ENCODE results near the gene C11orf98. TPM values are rescaled to one million over a fixed set of nuclear protein-coding genes. Genes with fewer than 3 reads are reported as not detected.

C11orf98 gene
- total and polyA plus RNA-seq, 12 donors = 25.8 to 210 (median 32.8) TPM

DNA sequence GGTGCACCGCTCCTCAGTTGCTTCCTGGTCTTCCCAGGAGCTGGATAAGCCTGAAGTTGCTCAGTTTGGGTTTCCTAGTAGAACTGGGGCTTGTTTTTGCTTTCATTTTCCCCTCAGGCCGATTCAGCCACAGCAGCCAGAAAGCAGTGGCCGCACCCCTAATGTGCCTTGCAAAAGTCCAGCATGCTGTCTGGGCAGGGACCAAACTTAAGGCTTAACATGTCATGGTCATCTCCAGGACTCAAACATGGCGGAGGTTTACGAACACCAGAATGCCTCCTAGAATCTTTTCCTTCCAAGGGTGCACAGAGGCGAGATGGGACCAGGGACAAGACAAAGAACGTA, 45.0 kb upstream of the C11orf98 start:
- Histone ChIP-seq H3K4me1 (peaks cover 26 to 75% (median 48%) of the 10 kb centered on the region in 9 donors), H3K27ac (peak overlapping the region; percentile 89 to 100 (median 98)), H3K4me3 (peak overlapping the region; percentile 47 to 75 (median 68)), H3K36me3 (peaks cover 0 to 50% (median 18%) of the 10 kb centered on the region in 9 donors), H3K27me3 (no peaks in the 10 kb centered on the region), H3K9me3 (no peaks in the 10 kb centered on the region)
- TF ChIP-seq, protein P1, sequence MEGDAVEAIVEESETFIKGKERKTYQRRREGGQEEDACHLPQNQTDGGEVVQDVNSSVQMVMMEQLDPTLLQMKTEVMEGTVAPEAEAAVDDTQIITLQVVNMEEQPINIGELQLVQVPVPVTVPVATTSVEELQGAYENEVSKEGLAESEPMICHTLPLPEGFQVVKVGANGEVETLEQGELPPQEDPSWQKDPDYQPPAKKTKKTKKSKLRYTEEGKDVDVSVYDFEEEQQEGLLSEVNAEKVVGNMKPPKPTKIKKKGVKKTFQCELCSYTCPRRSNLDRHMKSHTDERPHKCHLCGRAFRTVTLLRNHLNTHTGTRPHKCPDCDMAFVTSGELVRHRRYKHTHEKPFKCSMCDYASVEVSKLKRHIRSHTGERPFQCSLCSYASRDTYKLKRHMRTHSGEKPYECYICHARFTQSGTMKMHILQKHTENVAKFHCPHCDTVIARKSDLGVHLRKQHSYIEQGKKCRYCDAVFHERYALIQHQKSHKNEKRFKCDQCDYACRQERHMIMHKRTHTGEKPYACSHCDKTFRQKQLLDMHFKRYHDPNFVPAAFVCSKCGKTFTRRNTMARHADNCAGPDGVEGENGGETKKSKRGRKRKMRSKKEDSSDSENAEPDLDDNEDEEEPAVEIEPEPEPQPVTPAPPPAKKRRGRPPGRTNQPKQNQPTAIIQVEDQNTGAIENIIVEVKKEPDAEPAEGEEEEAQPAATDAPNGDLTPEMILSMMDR (IDR thresholded peaks at IDR 0.05) = no peak
- WGBS, 2 donors = 59 to 69% methylated on average over 7 of the region's 7 CpGs
- ATAC-seq (peak in 2 of 8 donors; percentile 1 to 5), DNase-seq (no peak)
- intact Hi-C loops (cut with DNase I) = no loop called here

DNA sequence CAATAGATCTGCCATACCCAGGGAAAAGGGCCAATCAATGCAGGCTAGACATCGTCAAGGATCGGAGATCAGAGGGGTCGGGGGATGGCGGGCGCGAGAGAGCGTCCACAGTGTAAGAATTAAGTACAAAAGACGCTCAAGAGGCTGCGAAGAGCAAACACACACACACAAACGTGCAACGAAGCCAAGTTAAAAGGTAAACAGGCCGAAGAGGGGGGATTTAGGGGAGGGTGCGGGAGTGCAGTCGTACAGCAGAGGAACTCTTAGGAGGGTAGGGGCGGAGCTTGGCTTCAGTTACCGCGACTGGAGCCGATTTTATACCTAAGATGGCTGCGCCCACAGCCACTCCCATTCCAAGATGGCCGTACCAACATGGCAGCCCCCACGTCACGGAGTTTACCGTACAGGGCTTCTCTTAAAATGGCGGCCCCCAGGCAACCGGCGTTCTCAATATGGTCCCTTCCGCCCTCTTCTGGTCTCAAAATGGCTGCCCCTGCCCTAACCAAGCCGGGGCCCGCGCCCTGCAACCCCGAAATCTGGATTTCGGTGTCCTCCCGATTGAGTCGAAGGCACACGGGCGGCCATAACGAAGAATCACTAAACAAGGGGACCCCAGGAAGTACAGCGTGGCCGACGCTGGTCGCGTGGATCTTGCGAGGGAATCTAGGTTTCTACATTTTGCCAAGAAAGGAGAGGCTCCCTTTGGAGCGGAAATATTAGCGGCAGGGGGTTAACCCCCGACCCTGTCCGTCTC, 44.4 kb upstream of the C11orf98 start:
- ATAC-seq (peak; percentile 80 to 92 (median 87)), DNase-seq (peak; percentile 95 to 99)
- 1% methylated on average over 47 of the region's 47 CpGs for WGBS, 2 donors
- Histone ChIP-seq H3K9me3 (no peaks in the 10 kb centered on the region), H3K4me3 (peak overlapping the region; percentile 47 to 75 (median 68)), H3K27me3 (no peaks in the 10 kb centered on the region), H3K27ac (peak overlapping the region; percentile 89 to 100 (median 98)), H3K4me1 (peaks cover 26 to 73% (median 49%) of the 10 kb centered on the region in 9 donors), H3K36me3 (peaks cover 0 to 44% (median 14%) of the 10 kb centered on the region in 9 donors)
- TF ChIP-seq, protein P1 (IDR thresholded peaks at IDR 0.05) = peak in 5 of 9 donors; percentile 15 to 46 (median 27)
- intact Hi-C loops (cut with DNase I) = loop anchor here in 3 of 10 donors (2.0 to 5.0 kb wide), 4 partner anchors 17 to 133 kb away; partner anchors contain the start of genes LBHD1 (in 2 of the 3), UQCC3 (in 2 of the 3), C11orf98 (in 1 of the 3) and CSKMT (in 1 of the 3)

DNA sequence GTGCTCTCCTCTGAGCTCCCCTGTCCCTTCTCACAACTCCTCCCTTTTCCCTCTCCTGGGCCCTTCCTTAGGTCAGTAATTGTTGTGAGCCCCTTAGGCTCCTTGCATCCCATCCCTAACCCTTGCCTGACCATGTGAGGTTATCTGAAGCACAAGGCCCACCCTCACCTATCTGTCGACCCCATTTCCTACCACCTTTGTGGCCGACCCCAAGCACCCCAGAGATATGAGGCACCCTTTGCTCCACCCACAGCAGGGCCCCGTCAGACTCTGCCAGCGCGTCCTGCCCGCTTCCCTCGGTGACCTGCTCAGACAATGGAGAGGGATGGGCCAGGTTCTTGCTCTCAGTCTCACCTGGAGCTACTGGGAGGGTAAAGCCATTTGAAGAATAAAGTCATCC, 43.8 kb upstream of the C11orf98 start:
- Histone ChIP-seq H3K4me1 (peaks cover 26 to 73% (median 48%) of the 10 kb centered on the region in 9 donors), H3K27me3 (no peaks in the 10 kb centered on the region), H3K4me3 (peak overlapping the region; percentile 43 to 75 (median 68)), H3K9me3 (no peaks in the 10 kb centered on the region), H3K36me3 (peaks cover 0 to 38% (median 11%) of the 10 kb centered on the region in 9 donors), H3K27ac (peak overlapping the region; percentile 44 to 100 (median 98))
- no peak for DNase-seq
- intact Hi-C loops (cut with DNase I) = loop anchor here in 3 of 10 donors (2.0 to 5.0 kb wide), 4 partner anchors 18 to 134 kb away; partner anchors contain the start of genes LBHD1 (in 2 of the 3), UQCC3 (in 2 of the 3), C11orf98 (in 1 of the 3) and CSKMT (in 1 of the 3)
- TF ChIP-seq, protein P1 (IDR thresholded peaks at IDR 0.05) = no peak
- WGBS, 2 donors = 4% methylated on average over 7 of the region's 7 CpGs
- peak in 3 of 8 donors; percentile 1 to 8 (median 1) for ATAC-seq

DNA sequence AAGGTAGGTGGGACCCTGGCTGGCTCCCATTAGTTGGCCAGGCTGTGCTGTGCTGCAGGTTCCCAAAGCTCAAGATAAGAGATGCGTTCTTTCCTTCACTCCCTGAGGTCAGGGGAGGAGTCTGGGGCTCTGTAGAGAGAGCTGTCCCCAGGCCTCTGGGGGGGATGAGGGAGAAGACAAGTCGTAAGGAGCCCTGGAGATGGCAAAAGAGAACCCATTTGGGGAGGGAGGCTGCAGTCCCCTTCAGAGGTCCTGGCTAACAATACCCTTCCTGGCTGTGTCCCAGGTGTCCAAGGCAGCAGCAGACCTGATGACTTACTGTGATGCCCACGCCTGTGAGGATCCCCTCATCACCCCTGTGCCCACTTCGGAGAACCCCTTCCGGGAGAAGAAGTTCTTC, 43.4 kb upstream of the C11orf98 start:
- intact Hi-C loops (cut with DNase I) = loop anchor here in 3 of 10 donors (2.0 to 5.0 kb wide), 4 partner anchors 18 to 134 kb away; partner anchors contain the start of genes LBHD1 (in 2 of the 3), UQCC3 (in 2 of the 3), C11orf98 (in 1 of the 3) and CSKMT (in 1 of the 3)
- Histone ChIP-seq H3K9me3 (no peaks in the 10 kb centered on the region), H3K4me1 (peaks cover 26 to 73% (median 45%) of the 10 kb centered on the region in 9 donors), H3K36me3 (peaks cover 0 to 34% (median 7%) of the 10 kb centered on the region in 9 donors), H3K4me3 (peak overlapping the region in 8 of 10 donors; percentile 47 to 75 (median 70)), H3K27ac (peak overlapping the region in 8 of 10 donors; percentile 22 to 100 (median 98)), H3K27me3 (no peaks in the 10 kb centered on the region)
- TF ChIP-seq, protein P1 (IDR thresholded peaks at IDR 0.05) = no peak
- DNase-seq (no peak), ATAC-seq (peak in 1 of 8 donors; percentile 0)
- 66 to 74% methylated on average over 5 of the region's 5 CpGs for WGBS, 2 donors
